Left cardiac atrium (tissue), 4 donors: ENCODE measurements around the gene ZNF532. TPM values are rescaled to one million over a fixed set of nuclear protein-coding genes. Genes with fewer than 3 reads are reported as not detected.
A peak's percentile ranks its signal among the peaks of the same experiment; 100 is the strongest.
"Not testable (repeated sequence)": the region's sequence is repeated elsewhere in the genome, so short reads cannot be mapped to it uniquely, and the experiment has no call there.

ENCODE experiments used
- ATAC-seq, 2 donors: fragments of 200-7000 bp; cut with Tn5 transposase; one replicate each; pipeline ENCODE4 v1.9.1; 2020; ENCODE audit warnings: mild to moderate bottlenecking in 2 of 2, moderate library complexity in 2 of 2
- DNase-seq: peaks from one replicate; pipeline ENCODE4 v3.0.0-alpha.2; 2020
- intact Hi-C, 2 donors: fragments of 100-400 bp; cut with DNase I; formaldehyde crosslinking; loops; one replicate each; pipeline versions ENCODE4 v1.14.1 to v1.15.1; 2022 to 2023
- total RNA-seq, 2 donors: library from RNA; stranded (reverse); fragmentation: NEBNext Ultra II Directional; extraction: Animal tissue kit (Norgen Biotek cat#: 25700); gene quantifications; one replicate each; pipeline ENCODE4 v1.2.1, GENCODE V29; 2021
- donor health status: DM: no; HTN: yes; CAD: no.
- donor health status: DM: no; HTN: yes; CAD: no; lungs with severe emphysema.
- donor health status: DM: yes; HTN: yes; CAD: no.
- donor health status: Dilated cardiomyopathy.

Gene ZNF532
- total RNA-seq, 2 donors from 2014 or later = 56.8 to 57.9 TPM

DNA sequence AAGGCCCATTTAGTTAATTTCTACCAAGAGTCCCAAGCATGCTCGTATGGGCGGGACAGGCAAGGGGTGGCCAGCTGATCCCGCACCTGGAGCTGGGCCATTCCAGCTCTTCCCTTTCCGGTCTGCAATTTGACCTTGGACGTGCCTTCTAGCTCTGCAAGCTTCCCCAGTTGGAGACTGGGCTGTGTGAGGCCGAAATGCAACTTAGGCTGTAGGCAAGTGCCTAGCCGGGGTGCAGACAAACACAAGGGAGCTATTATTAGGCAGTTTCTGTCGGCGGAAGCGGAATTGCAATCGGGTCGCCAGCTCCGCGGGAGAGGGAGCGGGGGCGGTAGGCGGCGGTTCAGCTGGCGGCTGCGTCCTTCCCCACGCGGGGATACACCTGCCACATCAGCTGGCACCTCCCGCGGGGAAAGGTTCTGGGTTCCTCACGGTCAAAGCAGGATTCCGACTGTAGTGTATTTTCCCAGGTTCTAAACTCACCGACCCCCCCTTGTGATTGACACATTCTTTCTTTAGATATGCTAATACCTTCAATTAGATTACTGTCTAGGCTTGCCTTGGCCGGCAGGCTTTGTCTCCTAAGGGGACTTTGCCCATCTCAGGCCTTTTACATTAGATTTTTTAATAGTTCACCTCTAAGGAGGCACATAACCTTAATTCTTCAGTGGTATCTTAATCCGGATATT is 17.1 kb upstream of the ZNF532 start:
- ATAC-seq (peak; percentile 57 to 71), DNase-seq (peak; percentile 46)
- intact Hi-C loops = loop anchor here in 1 of 2 donors (10.0 kb wide), 1 partner anchor 53 kb away; no protein-coding TSS in a partner anchor

GRCh38 chr18:58848685-58849084 is 16.0 kb upstream of the ZNF532 start:
- no peak for ATAC-seq
- no peak for DNase-seq
- intact Hi-C loops = loop anchor here in 1 of 2 donors (10.0 kb wide), 1 partner anchor 54 kb away; no protein-coding TSS in a partner anchor

- ATAC-seq (no peak), DNase-seq (peak; percentile 44)
- intact Hi-C loops = no loop called here
These were observed 13.7 kb upstream of the ZNF532 start for GRCh38 chr18:58850786-58851469.

DNA sequence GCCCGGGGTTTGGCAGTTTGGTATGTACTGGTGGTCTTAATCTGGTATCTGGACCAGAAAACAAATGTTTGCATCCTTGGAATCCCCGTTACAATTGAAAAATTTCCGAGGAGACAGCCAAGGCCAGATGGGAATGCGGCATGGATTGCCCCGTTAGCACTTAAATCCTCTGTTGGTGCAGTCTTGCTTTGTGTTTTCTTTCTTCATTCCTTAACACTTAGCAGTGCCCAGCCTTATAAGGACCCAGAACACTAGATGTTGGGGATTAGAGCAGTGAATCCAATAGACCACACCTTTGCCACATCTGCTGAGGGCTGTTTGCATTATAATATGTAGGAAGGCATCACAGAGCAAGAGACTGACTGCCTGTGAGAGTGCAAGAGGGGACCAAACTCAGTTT is 12.8 kb upstream of the ZNF532 start:
- no peak for DNase-seq
- intact Hi-C loops = no loop called here
- ATAC-seq = no peak

DNA sequence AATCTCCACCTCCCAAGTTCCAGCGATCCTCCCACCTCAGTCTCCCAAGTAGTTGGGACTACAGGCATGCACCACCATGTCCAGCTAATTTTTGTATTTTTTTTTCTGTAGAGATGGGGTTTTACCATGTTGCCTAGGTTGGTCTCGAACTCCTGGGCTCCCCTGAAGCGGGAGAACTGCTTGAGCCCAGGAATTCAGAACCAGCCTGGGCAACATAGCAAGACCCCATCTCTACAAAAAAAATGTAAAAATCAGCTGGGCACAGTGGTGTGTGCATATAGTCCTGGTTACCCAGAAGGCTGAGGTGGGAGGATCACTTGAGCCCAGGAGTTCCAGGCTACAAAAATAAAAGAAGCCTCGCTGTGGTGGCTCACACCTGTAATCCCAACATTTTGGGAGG is 12.0 kb upstream of the ZNF532 start:
- ATAC-seq (no peak), DNase-seq (no peak)
- intact Hi-C loops = no loop called here

DNA sequence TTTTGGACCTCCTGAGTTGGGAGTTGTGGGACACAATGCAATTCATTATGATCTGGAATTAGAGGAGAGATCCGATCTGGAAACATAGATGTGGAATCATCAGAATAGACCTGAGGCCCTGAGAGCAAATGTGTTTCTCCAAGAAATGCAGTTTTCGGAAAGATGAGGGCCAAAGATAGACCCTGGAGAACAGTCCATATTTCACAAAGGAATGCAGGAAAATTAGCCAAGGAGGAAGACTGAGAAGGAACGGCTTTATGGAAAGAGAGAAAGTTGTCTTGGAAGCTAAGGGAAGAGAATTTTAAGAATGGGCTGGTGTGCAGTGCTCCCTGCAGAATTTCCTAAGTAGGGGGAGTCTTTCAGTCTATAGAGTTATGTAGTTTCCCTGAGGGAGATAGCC is 11.1 kb upstream of the ZNF532 start:
- DNase-seq (no peak), ATAC-seq (no peak)
- intact Hi-C loops = no loop called here

DNA sequence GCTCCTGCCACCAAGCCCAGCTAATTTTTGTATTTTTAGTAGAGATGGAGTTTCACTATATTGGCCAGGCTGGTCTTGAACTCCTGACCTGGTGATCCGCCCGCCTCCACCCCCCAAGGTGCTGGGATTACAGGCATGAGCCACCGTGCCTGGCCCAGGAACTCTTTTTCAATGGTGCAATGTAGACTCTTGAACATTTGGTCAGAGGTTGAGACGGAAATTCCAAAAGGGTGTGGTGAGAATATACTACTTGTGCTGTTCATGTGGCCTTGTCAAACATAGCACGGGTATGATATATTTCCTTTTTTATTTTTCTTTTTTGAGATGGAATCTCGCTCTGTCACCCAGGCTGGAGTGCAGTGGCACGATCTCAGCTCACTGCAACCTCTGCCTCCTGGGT is 9.2 kb upstream of the ZNF532 start:
- intact Hi-C loops, ATAC-seq, DNase-seq: not testable (repeated sequence)

- DNase-seq (no peak), ATAC-seq (no peak)
- intact Hi-C loops = no loop called here
These were observed 7.8 kb upstream of the ZNF532 start for GRCh38 chr18:58856881-58857280.

GRCh38 chr18:58858591-58859468 is 5.8 kb upstream of the ZNF532 start:
- peak; percentile 28 to 60 for ATAC-seq
- intact Hi-C loops = no loop called here
- peak; percentile 33 for DNase-seq

DNA sequence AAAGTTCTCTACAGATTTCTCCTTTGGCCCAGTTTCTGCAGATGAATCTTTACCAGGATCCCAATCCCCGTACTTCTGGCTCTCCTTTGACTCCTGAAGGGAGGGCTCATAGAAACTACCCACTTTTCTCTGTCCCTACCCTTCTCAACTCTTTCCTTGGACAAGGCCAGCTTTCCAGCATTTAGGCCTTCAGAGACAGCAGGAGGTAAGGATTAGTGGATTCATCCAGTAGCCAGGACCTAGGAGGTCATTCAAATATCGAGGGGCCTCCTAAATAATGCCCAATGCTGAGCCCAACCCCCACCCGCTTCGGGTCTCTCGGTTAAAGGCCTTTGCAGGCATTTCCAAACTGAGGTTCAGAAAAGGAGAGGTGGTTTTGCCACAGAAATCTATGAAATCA is 4.8 kb upstream of the ZNF532 start:
- no peak for ATAC-seq
- intact Hi-C loops = loop anchor here (5.0 to 10.0 kb wide), 2 partner anchors 73 to 135 kb away; no protein-coding TSS in a partner anchor

DNA sequence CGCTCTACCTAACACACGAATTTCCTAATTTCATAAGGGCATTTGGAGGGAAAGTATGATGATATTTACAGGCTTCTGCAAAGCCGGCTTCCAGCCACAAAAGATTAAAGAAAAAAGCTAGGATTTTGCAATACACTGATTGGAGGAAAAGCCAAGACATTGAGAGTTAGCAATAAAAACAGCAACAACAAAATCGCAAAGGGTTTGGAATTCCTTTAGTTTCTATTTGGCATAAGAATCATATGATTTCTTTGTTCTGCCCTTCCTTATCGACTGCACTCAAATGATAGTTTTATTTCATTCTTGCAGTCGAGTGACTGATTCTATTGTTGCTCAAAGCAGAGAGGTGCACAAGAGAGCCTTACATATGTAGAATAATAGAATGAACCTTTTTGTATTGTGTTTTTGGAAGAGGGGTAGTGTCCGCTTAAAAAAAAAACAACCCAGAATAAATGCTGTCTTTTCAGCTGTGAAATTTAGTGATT is 3.9 kb upstream of the ZNF532 start:
- DNase-seq (no peak), ATAC-seq (no peak)
- intact Hi-C loops = loop anchor here (5.0 to 10.0 kb wide), 2 partner anchors 73 to 134 kb away; no protein-coding TSS in a partner anchor

More for the DNA sequence above, 4.8 kb upstream of the ZNF532 start:
- no peak for DNase-seq

DNA sequence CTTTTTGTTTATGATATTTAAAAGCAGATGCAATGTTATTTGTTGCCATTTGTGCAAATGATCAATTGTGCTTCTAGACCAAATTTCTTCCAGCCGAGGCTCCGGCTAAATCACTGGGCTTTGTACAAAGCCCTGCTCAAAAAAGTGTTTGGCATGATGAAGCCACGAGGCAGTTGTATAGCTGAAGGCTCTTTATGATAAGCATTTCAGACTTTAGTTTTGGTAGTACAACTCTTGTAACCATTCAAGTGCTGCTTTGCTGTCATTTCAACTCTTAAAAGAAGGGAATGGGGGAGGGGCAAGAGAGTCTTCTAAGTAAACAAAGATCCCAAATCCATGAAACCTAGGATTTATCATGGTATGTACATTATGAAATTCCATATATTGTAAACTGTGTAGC is 3.3 kb upstream of the ZNF532 start:
- intact Hi-C loops = loop anchor here (5.0 to 10.0 kb wide), 2 partner anchors 74 to 133 kb away; no protein-coding TSS in a partner anchor
- no peak for ATAC-seq

GRCh38 chr18:58861861-58862301 is 2.8 kb upstream of the ZNF532 start:
- DNase-seq (no peak), ATAC-seq (no peak)
- intact Hi-C loops = loop anchor here (5.0 to 10.0 kb wide), 2 partner anchors 75 to 133 kb away; no protein-coding TSS in a partner anchor

More for the DNA sequence above, 3.3 kb upstream of the ZNF532 start:
- DNase-seq = no peak

- ATAC-seq (no peak), DNase-seq (no peak)
- intact Hi-C loops = loop anchor here (5.0 to 10.0 kb wide), 2 partner anchors 75 to 132 kb away; no protein-coding TSS in a partner anchor
These were observed 2.3 kb upstream of the ZNF532 start for GRCh38 chr18:58862356-58862755.

- intact Hi-C loops = loop anchor here (5.0 to 10.0 kb wide), 2 partner anchors 76 to 132 kb away; no protein-coding TSS in a partner anchor
- DNase-seq = peak; percentile 41
- ATAC-seq = peak in 1 of 2 donors; percentile 1
These were observed 1.7 kb upstream of the ZNF532 start for GRCh38 chr18:58862851-58863538.

DNA sequence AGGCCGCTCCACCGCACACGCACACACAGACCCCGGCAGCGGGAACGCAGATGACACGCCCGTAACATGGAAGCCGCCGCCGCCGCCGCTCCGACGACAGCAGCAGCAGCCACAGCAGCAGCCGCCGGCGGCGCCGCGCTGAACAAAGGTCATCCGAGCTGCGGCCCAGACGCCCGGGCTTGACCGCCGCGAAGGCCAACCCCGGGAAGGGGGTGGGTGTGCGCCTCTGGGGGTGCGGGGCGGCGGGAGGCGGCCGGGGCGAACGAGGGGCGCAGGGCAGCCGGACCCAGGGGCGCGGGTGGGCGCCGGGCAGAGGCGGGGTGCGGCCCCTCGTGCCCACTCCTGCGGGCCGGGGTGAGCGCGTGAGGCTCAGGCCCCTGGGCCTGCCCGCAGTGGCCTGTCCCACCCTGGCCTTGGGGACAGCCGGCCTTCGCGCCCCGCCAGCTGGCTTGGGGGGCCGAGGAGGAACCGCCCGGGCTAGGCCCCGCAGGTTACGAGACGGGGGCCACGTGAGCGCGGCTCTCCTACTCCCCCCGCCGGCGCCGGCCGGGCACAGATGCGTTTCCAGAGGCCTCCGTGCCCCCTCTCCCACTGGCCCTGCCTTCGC is 1.0 kb upstream of the ZNF532 start:
- DNase-seq (peak; percentile 63), ATAC-seq (peak; percentile 61 to 69)
- intact Hi-C loops = loop anchor here (5.0 to 10.0 kb wide), 2 partner anchors 76 to 131 kb away; no protein-coding TSS in a partner anchor

DNA sequence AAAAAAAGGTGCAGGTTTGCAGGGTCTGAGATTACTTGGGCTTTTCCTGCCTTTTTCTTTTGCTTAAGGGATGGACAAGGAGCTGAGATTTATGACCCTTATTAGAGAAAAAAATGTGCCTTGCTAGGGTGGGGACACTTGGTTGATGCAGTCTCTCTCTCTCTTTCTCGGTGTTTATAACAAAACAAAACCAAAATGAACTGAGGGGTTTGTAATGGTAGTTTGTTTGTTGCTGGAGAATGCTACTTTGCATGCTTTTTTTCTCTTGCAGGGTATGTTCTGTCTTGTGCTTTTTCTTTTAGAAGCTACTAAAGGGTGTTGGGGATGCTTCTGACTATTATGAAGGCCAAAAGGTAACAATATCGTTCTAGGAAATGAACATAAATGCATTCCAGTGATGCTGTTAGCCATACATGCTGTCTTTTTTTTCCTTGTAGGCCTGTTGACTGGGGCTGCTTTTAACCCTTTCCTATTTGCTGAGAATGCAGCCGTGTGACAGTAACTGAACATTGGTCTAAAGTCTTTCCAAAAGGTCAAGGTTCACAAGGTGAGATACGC is 435 bp downstream of the ZNF532 start:
- intact Hi-C loops = loop anchor here (5.0 to 10.0 kb wide), 3 partner anchors 130 to 197 kb away; no protein-coding TSS in a partner anchor

More for the DNA sequence above, 435 bp downstream of the ZNF532 start:
- ATAC-seq = no peak
- no peak for DNase-seq
